ENCODE measurements around the gene CRYGS.

CRYGS gene

GRCh38 chr3:186530415-186530814, 13.8 kb downstream of the CRYGS start:
- Histone ChIP-seq H3K27ac (ENCODE audit: low read depth, low read length, severe bottlenecking) (no peak overlapping the region), H3K9me3 (ENCODE audit: control insufficient read depth, low read length) (no peaks in the 10 kb centered on the region)

DNA sequence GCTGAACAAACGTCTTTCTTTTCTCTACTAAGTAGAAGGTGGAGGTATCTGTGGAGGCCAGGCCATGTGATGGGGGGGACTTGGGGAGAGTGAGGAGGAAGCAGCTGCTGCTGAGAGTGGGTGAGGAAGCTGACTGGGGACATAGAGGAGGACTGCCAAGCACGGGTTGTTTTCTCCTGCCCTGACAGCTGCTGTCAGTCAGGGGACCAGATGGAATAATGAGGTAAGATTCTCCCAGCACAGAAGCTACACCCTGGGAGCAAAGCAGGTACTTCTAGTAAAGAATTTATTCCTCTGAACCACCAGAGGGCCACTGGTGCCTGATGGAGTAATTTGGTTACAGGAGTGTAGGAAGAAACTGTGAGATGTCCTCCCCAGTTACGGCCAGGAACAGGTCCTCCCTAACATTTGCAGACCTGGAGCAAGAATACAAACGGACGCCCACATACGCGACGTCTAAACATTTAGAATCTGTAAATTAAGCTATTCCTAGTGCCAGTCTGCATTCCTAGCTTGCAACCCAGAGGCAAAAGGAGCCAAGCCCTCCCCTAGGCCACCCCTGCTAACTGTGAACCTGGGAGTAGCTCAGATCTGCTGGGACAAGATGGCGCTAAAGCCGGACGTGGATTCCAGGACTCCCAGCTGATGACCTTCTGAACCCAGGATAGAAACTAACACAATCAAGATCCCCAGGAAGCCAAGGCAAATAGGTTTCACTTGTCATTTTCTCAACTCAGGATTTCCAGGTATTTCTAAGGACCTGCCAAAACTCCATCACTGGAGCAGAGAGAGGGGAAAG, 14.8 kb downstream of the CRYGS start:
- 92 to 93% methylated on average over 9 to 10 of the region's 11 CpGs for WGBS, 2 experiments (ENCODE audit: insufficient coverage in 2 of 2)
- H3K36me3 ChIP-seq (ENCODE audit: control insufficient read depth, insufficient read depth, low read length), result no peaks in the 10 kb centered on the region
- no peak overlapping the region for H3K27ac ChIP-seq (ENCODE audit: low read depth, low read length, severe bottlenecking)
- no peaks in the 10 kb centered on the region for H3K9me3 ChIP-seq (ENCODE audit: control insufficient read depth, low read length)
- no peak overlapping the region for H3K4me3 ChIP-seq (ENCODE audit: extremely low read depth, insufficient read depth, low read length, poor library complexity, severe bottlenecking)
- H3K4me1 ChIP-seq (ENCODE audit: control insufficient read depth, insufficient read depth, low read length, poor library complexity, severe bottlenecking), result no peaks in the 10 kb centered on the region

More at GRCh38 chr3:186530415-186530814, 13.8 kb downstream of the CRYGS start:
- no peaks in the 10 kb centered on the region for H3K4me1 ChIP-seq (ENCODE audit: control insufficient read depth, insufficient read depth, low read length, poor library complexity, severe bottlenecking)
- no peak overlapping the region for H3K4me3 ChIP-seq (ENCODE audit: extremely low read depth, insufficient read depth, low read length, poor library complexity, severe bottlenecking)
- no peaks in the 10 kb centered on the region for H3K36me3 ChIP-seq (ENCODE audit: control insufficient read depth, insufficient read depth, low read length)

DNA sequence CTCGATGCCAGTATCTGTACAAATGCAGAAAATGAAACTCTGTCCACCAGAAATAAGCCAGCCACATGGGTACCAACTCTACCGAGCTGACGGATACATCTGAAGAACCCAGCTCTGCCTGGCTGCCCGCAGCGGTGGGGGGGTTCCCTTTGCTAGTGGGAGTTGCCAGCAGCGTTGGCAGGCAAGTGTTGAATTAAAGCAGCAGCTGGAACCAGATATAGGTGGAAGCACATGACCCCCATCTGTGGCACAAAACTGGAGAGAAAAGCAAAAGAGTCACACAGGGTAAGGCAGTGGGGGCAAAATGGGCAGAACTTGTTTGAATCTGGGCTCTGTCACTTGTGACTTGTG, 17.9 kb downstream of the CRYGS start:
- no peak overlapping the region for H3K27ac ChIP-seq (ENCODE audit: low read depth, low read length, severe bottlenecking)
- H3K9me3 ChIP-seq (ENCODE audit: control insufficient read depth, low read length), result no peaks in the 10 kb centered on the region
- no peaks in the 10 kb centered on the region for H3K4me1 ChIP-seq (ENCODE audit: control insufficient read depth, insufficient read depth, low read length, poor library complexity, severe bottlenecking)
- 91 to 97% methylated on average over 4 to 5 of the region's 6 CpGs for WGBS, 2 experiments (ENCODE audit: insufficient coverage in 2 of 2)
- H3K4me3 ChIP-seq (ENCODE audit: extremely low read depth, insufficient read depth, low read length, poor library complexity, severe bottlenecking), result no peak overlapping the region
- no peaks in the 10 kb centered on the region for H3K36me3 ChIP-seq (ENCODE audit: control insufficient read depth, insufficient read depth, low read length)

- 87 to 88% methylated on average over 5 to 6 of the region's 9 CpGs for WGBS, 2 experiments (ENCODE audit: insufficient coverage in 2 of 2)
- H3K4me3 ChIP-seq (ENCODE audit: extremely low read depth, insufficient read depth, low read length, poor library complexity, severe bottlenecking), result no peak overlapping the region
- H3K27ac ChIP-seq (ENCODE audit: low read depth, low read length, severe bottlenecking), result no peak overlapping the region
- H3K4me1 ChIP-seq (ENCODE audit: control insufficient read depth, insufficient read depth, low read length, poor library complexity, severe bottlenecking), result no peaks in the 10 kb centered on the region
- no peaks in the 10 kb centered on the region for H3K9me3 ChIP-seq (ENCODE audit: control insufficient read depth, low read length)
- H3K36me3 ChIP-seq (ENCODE audit: control insufficient read depth, insufficient read depth, low read length), result no peaks in the 10 kb centered on the region
Observed at GRCh38 chr3:186525369-186526255, 18.6 kb downstream of the CRYGS start.

DNA sequence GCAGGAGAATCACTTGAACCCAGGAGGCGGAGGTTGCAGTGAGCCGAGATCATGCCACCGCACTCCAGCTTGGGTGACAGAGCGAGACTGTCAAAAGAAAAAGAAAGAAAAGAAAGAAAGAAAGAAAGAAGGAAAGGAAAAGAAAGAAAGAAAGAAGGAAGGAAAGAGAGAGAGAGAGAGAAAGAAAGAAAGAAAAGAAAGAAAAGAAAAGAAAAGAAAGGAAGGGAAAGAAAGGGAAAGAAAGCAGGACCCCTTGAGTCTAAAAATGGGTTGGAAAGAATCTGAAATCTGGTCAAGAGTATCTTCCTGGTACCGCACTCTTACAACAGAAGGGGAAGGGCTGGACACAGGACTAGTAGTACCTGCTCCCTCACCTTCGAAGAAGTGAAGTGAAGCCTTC, 19.6 kb downstream of the CRYGS start:
- Histone ChIP-seq H3K9me3 (ENCODE audit: control insufficient read depth, low read length) (no peaks in the 10 kb centered on the region), H3K27ac (ENCODE audit: low read depth, low read length, severe bottlenecking) (no peak overlapping the region), H3K36me3 (ENCODE audit: control insufficient read depth, insufficient read depth, low read length) (no peaks in the 10 kb centered on the region), H3K4me1 (ENCODE audit: control insufficient read depth, insufficient read depth, low read length, poor library complexity, severe bottlenecking) (no peaks in the 10 kb centered on the region), H3K4me3 (ENCODE audit: extremely low read depth, insufficient read depth, low read length, poor library complexity, severe bottlenecking) (no peak overlapping the region)
- WGBS, 2 experiments (ENCODE audit: insufficient coverage in 2 of 2), result 83 to 97% methylated on average over 5 of the region's 6 CpGs

- Histone ChIP-seq H3K36me3 (ENCODE audit: control insufficient read depth, insufficient read depth, low read length) (no peaks in the 10 kb centered on the region), H3K9me3 (ENCODE audit: control insufficient read depth, low read length) (no peaks in the 10 kb centered on the region), H3K27ac (ENCODE audit: low read depth, low read length, severe bottlenecking) (no peak overlapping the region), H3K4me1 (ENCODE audit: control insufficient read depth, insufficient read depth, low read length, poor library complexity, severe bottlenecking) (no peaks in the 10 kb centered on the region), H3K4me3 (ENCODE audit: extremely low read depth, insufficient read depth, low read length, poor library complexity, severe bottlenecking) (no peak overlapping the region)
- 83 to 100% methylated on average over 1 to 2 of the region's 2 CpGs for WGBS, 2 experiments (ENCODE audit: insufficient coverage in 2 of 2)
Observed at GRCh38 chr3:186523434-186523833, 20.7 kb downstream of the CRYGS start.

DNA sequence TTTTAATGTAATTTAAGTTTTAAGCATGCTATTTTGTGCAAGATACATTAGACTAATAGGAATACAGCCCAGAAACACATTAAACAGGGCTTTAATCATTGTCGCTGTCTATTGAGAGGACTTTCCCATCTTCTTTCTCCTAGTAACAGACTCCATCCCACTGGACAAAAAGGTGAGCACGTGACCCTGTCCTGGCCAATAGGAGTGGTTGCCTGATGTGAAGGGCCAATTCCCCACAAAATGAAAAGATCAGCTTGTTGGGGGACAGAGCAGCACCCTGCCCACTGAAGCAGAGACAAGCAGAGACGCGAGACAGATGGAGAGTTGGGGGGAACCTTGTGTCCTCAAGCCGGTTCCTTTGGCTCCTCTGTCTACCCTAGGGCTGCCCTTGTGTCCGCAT, 21.2 kb downstream of the CRYGS start:
- no peaks in the 10 kb centered on the region for H3K36me3 ChIP-seq (ENCODE audit: control insufficient read depth, insufficient read depth, low read length)
- H3K9me3 ChIP-seq (ENCODE audit: control insufficient read depth, low read length), result no peaks in the 10 kb centered on the region
- 96 to 100% methylated on average over 5 of the region's 6 CpGs for WGBS, 2 experiments (ENCODE audit: insufficient coverage in 2 of 2)
- no peaks in the 10 kb centered on the region for H3K4me1 ChIP-seq (ENCODE audit: control insufficient read depth, insufficient read depth, low read length, poor library complexity, severe bottlenecking)
- no peak overlapping the region for H3K4me3 ChIP-seq (ENCODE audit: extremely low read depth, insufficient read depth, low read length, poor library complexity, severe bottlenecking)
- no peak overlapping the region for H3K27ac ChIP-seq (ENCODE audit: low read depth, low read length, severe bottlenecking)

DNA sequence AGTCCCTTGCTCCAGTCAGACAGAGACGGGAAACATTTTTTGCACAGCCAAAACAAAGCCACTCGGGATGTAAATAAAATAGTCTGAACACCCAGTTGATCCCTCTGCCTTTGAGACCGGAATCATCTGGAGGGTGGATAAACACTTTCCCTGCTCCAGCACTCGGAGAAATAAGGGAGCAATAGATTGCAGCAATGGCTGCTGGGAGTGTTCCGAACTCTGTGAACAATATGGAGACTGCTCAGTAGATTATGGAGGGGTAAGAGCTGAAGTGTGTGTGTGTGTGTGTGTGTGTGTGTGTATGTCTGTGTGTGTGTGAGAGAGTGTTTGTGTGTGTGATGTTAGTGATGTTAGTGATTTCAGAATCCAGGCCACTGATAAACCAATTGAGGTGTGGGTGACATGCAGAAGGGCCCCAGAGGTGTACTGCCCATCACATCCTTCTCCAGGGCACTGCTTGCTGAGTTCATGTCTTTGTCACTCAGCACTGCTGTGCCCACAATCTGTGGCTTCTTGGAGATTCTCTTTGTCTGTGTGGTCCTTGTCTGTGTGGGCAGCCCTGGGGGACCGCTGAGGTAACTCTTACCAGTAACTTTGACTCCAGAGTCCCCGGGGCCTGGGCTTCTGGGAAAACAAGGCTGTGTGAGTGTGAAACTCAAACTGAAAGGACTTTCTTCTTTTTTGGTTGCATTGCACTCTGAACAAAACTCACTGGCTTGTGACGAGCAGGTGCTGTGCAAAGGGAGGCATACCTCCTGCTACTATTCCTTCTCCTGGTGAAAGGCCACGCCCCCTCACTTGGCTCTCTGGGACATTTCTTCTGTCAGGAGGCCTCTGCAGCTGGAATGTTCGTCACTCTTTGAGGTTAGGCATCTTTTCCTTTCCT, 23.0 kb downstream of the CRYGS start:
- no peaks in the 10 kb centered on the region for H3K36me3 ChIP-seq (ENCODE audit: control insufficient read depth, insufficient read depth, low read length)
- H3K9me3 ChIP-seq (ENCODE audit: control insufficient read depth, low read length), result peaks cover 4% of the 10 kb centered on the region
- 92 to 95% methylated on average over 9 to 10 of the region's 10 CpGs for WGBS, 2 experiments (ENCODE audit: insufficient coverage in 2 of 2)
- no peak overlapping the region for H3K27ac ChIP-seq (ENCODE audit: low read depth, low read length, severe bottlenecking)
- no peak overlapping the region for H3K4me3 ChIP-seq (ENCODE audit: extremely low read depth, insufficient read depth, low read length, poor library complexity, severe bottlenecking)
- H3K4me1 ChIP-seq (ENCODE audit: control insufficient read depth, insufficient read depth, low read length, poor library complexity, severe bottlenecking), result no peaks in the 10 kb centered on the region

GRCh38 chr3:186520431-186520830, 23.7 kb downstream of the CRYGS start:
- 83% methylated on average over 1 of the region's 5 CpGs; no CpG with 5 or more reads in 1 of the 2 experiments for WGBS, 2 experiments (ENCODE audit: insufficient coverage in 2 of 2)

DNA sequence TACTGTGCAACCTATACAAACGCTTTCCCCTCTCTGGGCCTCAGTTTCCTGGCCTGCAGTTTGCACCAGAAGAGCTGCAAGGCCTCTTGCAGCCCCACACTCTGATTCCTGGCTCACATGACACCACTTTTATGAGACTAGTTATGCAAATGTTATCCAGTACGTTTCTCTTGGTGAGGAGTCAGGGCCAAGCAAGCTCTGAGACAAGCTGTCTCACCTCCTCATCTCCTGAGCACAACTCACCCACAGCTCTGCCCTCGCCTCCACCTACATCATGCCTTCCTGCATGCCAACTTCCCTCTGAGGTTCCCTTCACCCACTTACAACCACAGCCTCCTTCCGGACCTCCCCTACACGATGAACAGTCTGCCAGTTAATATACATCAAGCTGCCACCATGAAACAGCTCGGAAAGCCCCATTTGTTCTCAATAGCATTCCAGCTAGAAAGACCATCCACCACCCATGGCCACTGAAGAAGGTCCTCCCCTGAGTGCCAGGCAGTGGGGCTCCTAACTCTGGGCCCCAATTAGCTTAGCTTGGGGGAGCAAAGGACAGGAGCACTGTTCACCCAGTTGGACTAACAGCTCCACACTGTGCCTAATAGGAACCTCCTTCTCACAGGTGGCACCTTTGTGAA, 25.0 kb downstream of the CRYGS start:
- Histone ChIP-seq H3K36me3 (ENCODE audit: control insufficient read depth, insufficient read depth, low read length) (no peaks in the 10 kb centered on the region), H3K9me3 (ENCODE audit: control insufficient read depth, low read length) (peaks cover 4% of the 10 kb centered on the region), H3K27ac (ENCODE audit: low read depth, low read length, severe bottlenecking) (no peak overlapping the region), H3K4me3 (ENCODE audit: extremely low read depth, insufficient read depth, low read length, poor library complexity, severe bottlenecking) (no peak overlapping the region), H3K4me1 (ENCODE audit: control insufficient read depth, insufficient read depth, low read length, poor library complexity, severe bottlenecking) (no peaks in the 10 kb centered on the region)
- WGBS, 2 experiments (ENCODE audit: insufficient coverage in 2 of 2), result 71 to 89% methylated on average over 4 to 6 of the region's 6 CpGs

More at GRCh38 chr3:186520431-186520830, 23.7 kb downstream of the CRYGS start:
- Histone ChIP-seq H3K4me1 (ENCODE audit: control insufficient read depth, insufficient read depth, low read length, poor library complexity, severe bottlenecking) (no peaks in the 10 kb centered on the region), H3K9me3 (ENCODE audit: control insufficient read depth, low read length) (peaks cover 4% of the 10 kb centered on the region), H3K27ac (ENCODE audit: low read depth, low read length, severe bottlenecking) (no peak overlapping the region), H3K36me3 (ENCODE audit: control insufficient read depth, insufficient read depth, low read length) (no peaks in the 10 kb centered on the region), H3K4me3 (ENCODE audit: extremely low read depth, insufficient read depth, low read length, poor library complexity, severe bottlenecking) (no peak overlapping the region)
